ENCODE results near the gene VENTX.

The VENTX gene

DNA sequence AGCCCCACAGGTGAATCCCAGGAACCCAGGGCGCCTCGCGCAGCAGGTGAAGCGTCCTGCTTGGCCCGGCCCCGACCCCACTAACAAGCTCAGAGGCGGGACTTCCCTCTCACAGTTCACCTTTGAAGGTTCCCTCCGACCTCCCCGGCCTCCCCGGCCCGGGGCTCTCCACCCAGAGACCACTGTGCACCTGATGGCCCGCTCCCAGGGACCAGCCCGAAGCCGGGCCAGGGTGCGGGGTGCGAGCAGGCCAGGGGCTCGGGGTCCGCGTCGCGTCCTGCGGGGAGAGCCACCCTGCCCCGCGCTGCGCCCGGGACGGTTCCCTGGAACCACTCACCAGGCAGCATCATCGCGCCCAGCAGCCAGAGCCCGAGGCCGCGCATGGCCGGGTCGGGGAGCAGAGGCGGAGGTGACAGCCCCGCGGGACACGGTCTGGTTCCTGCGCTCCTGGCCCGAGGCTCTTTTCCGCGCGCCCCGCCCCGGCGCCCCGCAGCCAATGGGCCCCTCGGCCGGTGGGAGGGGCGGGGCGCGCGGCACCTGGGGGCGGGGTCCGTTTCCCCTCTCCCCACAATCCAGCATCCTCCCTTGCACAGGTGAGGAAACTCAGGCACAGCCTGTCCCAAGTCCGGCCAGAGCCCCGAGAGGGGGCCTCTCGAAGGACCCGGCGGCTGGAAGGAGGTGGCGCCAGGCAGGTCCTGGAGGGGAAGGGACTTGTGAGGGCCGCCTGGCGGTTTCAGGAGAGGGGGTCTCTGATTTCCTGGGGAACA lies 39.0 kb downstream of the VENTX start, which contains the start of gene ADAM8:
TSS of gene ADAM8 (minus strand) at position 434 of the 767 bp plus-strand sequence. CDS start at position 383, 51 bp downstream.
- no peak for DNase-seq

DNA sequence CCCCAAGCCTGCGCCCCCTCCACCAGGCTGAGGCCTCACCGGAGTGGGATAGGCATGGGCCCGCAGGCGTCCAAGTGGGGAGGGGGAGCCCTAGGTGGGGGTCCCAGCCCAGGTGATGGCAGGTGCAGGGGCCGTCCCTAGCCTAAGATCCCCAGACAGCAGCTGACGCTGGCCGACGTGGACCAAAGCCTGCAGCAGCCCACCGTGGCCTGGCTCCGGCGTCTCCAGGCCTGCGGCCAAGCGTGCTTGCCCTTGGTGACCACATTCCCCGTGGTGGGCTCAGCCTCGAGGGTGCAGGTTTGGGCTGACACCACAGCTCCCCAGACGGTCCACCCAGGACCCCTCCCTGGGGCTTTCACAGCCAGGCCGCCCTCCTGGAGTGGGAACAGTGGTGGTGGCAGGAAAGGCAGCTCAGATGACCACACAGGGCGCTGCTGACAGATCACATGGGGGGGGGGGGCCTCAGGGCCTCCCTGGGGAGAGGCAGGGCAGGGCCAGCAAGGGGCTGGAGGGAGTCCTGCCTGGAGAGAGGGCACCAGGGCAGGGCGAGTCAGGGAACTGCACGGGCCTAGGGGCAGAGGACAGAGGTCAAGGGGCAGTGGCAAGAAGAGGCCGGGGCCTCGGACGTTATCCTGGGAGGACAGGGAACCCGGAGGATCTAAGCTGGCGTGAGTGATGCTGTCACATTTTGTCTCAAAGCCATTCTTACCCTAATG lies 39.8 kb downstream of the VENTX start:
- no peak for DNase-seq

DNA sequence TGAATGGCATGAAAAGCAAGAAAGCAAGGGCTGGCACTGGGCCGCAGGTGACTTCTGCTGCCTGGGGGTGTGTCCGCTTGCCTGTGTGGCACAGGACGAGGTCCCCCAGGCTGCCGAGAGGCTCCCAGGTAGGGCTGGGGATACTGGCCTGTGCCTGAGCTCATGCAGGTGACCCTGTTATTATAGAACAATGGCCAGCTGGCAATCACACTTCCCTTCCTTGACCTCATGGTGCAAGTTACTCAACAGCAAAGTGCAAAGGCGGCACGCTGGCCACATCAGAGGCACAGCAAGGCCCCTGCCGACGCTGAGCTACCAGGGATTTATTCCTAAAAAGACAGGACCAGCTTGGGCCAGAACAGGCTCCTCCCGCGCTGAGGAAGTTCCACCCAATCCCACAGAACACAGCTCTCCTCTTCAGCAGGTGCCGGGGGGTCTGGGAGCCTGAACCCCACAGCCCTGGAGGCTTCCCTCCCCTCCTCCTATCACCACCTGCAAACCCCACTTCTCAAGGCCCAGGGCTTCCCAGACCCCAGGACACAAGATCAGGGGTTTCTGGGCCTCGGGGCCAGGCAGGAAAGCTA lies 40.4 kb downstream of the VENTX start:
- DNase-seq: no peak

DNA sequence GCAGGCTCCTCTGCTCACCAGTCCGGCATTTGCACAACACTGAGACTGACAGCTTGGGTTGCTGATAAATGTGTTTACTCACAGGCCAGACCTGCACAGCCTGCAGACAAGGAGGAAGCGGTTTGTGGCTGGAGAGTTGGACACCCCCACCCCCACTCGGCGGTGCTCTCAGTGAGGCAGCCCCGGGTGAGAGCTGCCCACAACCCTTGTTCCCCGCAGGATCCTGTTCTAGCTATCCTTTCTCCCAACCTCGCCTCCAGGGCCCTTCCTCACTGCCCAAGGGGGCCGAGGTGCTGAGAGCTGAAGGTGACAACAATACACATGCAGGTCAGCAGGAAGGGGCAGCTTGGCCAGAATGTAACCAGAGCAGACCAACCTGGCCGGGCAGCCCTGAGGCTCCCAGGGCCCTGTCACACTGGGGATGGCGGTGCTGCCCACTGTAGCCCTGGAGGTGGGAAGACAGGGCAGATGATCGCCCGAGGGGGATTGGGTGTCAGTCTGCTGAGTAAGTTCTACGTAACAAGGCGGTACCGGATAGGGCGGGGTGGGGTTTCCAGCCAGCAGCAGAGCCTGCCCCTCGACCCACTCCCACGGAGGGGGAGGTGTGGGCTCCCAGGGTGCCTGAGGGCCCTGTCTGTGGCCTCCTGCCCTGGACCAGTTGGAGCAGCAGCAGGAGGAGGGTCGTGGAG lies 41.1 kb downstream of the VENTX start:
- peak; percentile 7 for DNase-seq

DNA sequence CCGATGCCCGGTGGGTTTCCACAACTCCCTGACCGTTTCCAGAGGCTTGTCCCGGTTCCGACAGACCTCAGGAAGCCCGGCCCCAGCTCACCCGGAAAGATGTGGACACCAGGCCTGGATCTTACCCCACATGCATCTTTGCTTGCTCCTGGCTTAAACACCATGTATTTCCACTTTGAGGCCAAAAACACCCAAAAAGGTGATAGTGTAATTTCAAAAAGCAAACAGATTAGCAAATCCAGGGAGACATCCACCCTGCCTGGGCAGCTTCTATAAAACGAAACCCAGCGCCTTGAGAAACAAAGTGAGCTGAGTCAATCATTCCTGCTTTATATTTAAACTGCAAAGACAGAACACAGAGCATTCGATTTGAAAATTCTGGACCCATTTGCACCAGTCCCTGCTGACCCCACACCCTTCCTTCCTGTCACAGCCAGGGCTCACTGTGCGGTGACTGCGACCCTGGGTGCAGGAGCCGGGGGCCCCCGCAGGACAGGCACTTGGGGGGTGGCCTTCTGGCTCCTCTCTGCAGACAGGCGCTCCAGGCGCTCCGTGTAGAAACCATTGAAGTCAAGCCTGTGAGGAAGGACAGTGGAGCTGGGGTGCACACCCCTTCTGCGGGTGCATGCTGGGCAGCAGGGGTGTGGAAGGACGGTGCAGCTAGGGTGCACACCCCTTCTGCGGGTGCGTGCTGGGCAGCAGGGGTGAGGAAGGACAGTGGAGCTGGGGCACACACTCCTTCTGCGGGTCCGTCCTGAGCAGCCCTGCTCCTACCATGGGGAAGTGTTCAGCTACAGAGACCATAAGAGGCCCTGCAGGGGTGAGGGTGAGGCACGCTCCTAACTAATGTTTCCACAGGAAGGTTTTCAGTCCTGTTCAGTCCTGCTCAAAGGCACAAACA lies 41.9 kb downstream of the VENTX start:
- no peak for DNase-seq

DNA sequence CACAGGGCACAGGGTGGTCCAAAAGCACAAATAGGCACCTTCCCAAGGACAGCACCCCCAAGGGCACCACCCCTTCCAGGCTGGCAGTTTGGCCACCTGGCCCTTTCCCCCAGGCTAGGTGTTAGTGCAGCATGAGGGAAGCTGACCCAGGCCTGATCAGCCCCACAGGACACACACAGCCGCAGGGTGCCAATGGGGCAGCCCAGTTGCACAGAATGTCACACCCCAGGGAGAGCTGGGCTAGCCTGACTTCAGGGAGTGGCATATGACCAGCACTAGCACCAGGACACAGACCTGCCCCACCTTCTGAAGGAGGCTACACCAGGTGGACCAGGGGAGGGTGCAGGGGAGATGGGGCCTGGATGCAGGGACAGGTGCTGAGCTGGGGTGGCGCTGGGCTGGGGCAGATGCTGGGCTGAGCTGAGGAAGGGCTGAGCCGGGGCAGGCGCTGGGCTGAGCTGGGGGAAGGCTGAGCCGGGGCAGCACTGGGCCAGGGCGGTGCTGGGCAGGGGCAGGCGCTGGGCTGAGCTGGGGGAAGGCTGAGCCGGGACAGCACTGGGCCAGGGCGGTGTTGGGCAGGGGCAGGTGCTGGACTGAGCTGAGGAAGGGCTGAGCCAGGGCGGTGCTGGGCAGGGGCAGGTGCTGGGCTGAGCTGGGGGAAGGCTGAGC lies 42.9 kb downstream of the VENTX start:
- DNase-seq: no peak

DNA sequence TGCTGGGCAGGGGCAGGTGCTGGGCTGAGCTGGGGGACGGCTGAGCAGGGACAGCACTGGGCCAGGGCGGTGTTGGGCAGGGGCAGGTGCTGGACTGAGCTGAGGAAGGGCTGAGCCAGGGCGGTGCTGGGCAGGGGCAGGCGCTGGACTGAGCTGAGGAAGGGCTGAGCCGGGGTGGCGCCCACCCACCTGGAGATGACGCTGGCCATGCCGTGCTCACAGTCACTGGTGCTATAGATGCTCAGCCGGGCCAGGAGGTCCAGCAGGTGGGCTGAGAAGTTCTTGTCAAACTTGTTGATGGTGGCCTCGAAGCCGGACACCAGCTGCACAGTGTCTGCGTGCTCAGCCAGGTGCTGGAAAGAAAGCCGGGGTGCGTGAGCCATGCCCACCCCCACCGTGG lies 43.4 kb downstream of the VENTX start:
- DNase-seq: no peak

DNA sequence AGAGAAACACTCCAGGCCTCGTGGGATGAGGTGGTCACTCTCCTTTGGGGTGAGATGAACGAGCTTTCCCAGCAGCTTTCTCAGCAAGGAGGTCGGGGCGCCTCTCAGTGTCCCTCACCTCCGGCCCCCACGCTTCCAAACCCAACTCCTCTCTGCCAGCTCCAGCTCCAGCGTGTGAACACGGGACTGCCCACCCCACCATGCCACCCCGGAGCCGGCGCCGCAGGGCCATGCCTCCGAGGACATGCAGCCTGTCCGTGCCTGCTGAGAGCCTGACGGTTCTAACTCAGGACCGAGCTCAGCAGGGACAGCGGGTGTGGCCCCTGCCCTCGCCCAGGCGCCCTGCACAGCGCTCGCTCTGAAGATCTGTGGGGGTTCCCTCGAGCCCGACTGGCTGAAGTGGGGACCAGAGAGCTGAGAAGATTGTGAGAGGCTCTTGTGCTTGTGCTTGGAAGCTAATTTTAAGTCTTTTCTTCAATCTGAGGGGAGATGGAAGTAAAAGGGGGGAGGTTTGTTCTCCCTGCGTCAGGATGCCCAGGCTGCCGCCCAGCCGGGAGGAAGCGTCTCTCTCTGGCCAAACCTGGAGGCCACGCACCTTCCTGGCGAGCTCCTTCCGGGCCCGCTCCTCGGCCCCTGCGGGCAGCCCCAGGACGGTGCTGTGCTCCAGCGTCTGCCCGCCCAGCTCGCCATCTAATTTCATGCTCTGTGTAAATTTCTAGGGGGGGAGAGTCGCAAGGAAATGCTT lies 44.1 kb downstream of the VENTX start:
- no peak for DNase-seq

DNA sequence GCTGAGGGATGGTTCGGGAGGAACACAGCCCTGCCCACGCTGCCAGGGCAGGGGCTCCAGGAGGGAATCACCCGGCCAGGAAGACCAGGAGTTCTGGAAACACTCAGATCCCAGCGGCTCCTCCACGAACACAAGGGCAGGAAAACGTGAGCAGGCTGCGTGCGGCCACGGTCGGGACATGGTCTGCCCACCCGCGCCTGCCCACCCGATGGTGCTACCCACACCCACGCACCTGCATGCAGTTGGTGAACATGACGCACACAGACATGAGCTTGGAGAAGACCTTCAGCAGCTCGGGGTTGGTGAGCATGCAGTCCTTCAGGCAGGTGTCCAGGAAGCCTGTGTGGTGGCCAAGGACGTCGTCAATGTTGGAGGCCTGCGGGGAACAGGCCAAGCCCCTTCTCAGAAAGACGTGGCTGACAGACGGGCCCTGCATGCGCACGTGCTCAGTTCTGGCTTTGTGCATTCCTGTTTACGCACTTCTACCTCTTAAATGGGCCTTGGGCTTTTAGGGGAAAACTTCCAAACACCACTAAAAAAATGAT lies 45.3 kb downstream of the VENTX start:
- no peak for DNase-seq

DNA sequence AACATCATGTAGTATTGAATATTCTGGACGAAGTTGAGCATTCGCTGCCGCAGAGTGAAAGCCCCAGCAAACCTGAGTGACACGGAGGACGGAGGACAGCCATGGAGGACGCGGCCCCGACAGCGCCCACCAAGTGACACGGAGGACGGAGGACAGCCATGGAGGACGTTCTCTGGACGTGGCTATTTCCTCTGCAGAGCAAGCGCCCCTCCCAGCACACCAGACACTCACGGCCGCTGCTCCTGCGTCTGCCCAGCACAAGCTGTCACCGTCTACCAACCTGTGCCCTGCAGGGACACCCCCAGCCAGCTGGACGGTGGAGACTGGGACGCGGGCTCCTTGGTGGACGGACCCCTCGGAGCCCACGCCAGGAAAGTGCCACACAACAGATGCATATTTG lies 46.3 kb downstream of the VENTX start:
- no peak for DNase-seq

DNA sequence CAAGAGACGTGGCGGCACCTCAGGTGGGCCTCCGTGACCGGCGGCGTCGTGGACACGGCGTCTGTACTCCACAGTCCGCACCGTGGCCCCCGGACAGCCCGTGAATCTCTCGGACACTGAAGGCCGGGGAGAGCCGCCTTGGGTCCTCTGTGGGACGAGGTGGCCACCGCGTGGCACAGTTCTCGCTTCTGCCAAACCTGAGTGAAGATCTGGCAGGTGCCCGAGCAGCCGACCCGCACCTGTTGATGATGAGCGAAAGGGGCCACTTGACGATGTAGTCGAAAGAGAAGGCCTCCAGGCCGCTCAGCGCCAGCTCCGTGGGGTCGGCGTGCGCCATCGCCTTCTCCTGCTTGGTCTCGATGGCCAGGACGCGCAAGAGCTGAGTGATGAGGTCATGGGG lies 47.6 kb downstream of the VENTX start:
- no peak for DNase-seq

DNA sequence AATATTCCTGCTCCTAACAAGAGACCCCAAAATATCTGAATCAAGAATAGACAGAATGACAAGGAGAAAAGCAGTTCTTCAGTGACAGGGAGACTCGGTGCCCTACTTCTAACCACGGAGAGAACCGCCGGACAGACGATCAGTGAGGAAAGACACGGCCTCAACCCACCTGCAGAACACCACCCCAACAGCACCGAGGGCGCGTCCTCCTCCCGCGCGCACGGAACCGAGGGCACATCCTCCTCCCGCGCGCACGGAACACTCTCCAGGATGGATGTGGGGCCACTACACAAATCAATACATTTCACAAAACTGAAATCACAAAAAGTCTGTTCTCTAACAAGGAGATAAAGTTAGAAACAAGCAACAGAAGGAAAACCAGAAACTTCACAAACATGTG lies 48.7 kb downstream of the VENTX start:
- DNase-seq: no peak

DNA sequence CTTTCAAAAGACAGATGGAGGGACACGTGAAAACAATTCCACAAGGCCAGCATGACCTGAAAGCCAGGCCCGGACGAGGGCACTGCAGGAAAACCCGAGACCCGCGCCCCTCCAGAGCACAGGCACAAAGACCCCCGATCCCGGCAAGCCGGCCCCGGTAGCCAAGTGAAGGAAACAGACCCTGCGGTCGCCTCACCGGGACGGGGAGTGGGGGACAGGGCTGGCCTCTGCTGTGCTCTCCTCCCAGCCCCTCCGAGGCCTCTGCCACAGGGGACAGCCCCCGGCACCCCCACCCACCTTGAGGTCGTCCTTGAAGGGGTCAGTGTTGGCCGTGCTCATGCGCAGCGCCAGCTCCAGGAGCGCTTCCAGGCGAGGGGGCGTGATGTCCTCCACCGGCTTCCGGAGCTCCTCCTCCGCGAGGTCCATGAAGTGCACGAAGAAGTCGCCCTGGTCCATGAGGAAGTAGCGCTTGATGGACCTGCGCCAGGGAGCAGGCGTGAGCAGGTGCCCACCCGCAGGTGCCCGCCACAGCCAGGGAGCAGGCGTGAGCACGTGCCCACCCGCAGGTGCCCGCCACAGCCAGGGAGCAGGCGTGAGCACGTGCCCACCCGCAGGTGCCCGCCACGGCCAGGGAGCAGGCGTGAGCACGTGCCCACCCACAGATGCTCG lies 50.3 kb downstream of the VENTX start:
- no peak for DNase-seq

DNA sequence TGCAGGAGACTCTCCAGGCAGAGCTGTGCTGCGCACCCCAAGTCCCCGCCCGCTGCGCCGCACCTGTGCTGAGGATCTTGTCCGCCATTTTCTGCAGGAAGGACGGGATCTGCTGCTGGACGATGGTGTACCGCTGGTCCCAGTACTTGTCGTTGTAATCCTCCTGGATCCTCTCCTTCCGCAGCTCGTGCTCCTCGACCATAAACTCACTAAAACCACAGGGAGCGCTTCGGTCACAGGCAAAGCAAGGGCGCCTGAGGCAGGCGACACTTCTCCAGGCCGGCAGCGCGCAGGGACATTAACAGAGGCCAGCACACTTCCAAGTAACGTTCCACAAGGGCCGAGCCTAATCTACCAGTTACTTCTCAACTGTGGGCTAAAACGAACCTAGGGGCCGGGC lies 52.1 kb downstream of the VENTX start:
- DNase-seq: no peak
